Mucosa of descending colon (tissue), 3 donors: ENCODE data around the gene LCN10. TPM values are rescaled to one million over a fixed set of nuclear protein-coding genes. Genes with fewer than 3 reads are reported as not detected.

ENCODE experiments used
- ATAC-seq: fragments of 200-7000 bp; cut with Tn5 transposase; one replicate; pipeline ENCODE4 v1.9.1; 2020; ENCODE audit warnings: mild to moderate bottlenecking, moderate library complexity
- DNase-seq, 3 donors: peaks; one replicate each; pipeline ENCODE4 v3.0.0-alpha.2; 2020
- H3K36me3 ChIP-seq: fragments of 200-600 bp; one replicate; pipeline ENCODE4 v1.8.0; 2021; ENCODE audit warnings: low read depth, mild to moderate bottlenecking
- H3K4me1 ChIP-seq: fragments of 200-600 bp; one replicate; pipeline ENCODE4 v1.8.0; 2021; ENCODE audit warnings: low read depth, mild to moderate bottlenecking
- H3K4me3 ChIP-seq: fragments of 200-600 bp; one replicate; pipeline ENCODE4 v1.8.0; 2021; ENCODE audit warnings: mild to moderate bottlenecking
- H3K9me3 ChIP-seq: fragments of 200-600 bp; one replicate; pipeline ENCODE4 v1.8.0; 2021; ENCODE audit warnings: mild to moderate bottlenecking
- intact Hi-C, 2 donors: fragments of 100-400 bp; cut with DNase I in 1 of 2; cut with micrococcal nuclease in 1 of 2; formaldehyde crosslinking; loops; one replicate each; pipeline versions ENCODE4 v1.11.0 to v1.11.1; 2022; cut with DNase I, micrococcal nuclease
- total RNA-seq, 3 donors: library from RNA; stranded (reverse); fragmentation: NEBNext Ultra II Directional in 2 of 3; extraction: Animal tissue kit (Norgen Biotek cat#: 25700) in 2 of 3; gene quantifications; one replicate each; pipeline versions ENCODE4 v1.2.1 to v1.2.4, GENCODE V29; 2021 to 2023
- TF ChIP-seq, protein P1 (sequence below): fragments of 200-600 bp; IDR thresholded peaks from one replicate; pipeline ENCODE4 v1.8.0; 2022; ENCODE audit warnings: antibody characterized with exemption, mild to moderate bottlenecking
- donor health status: DM: no; HTN: no; CAD: no; lungs with moderate emphysema.
- donor health status: DM: no; HTN: no; CAD: no.
- donor health status: DM: no; HTN: yes; CAD: no.

LCN10 gene
- total RNA-seq, 3 donors from 2014 or later = 0.12 to 5.1 (median 2.7) TPM

DNA sequence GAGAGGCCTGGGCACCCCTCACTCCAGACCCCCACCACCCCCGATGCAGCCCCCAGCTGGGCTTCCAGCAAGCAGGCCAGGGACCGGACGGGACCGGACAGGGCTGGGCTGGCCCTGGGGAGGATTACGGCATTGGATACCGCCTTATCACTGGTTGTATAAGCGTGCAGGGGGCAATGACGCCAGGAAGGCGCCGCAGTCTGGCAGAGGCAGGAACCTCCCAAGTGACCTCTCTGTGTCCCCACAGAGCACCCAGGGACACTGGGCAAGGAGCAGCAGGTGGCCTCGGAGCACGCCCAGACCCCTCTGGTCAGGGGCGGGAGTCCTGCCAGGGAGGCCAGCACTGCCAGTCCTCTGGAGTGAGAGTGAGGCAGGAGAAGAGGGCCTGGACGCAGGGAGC, 22.3 kb upstream of the LCN10 start:
- Histone ChIP-seq H3K4me3 (no peak overlapping the region), H3K4me1 (peaks cover 14% of the 10 kb centered on the region), H3K36me3 (no peaks in the 10 kb centered on the region), H3K9me3 (no peaks in the 10 kb centered on the region)
- TF ChIP-seq, protein P1, sequence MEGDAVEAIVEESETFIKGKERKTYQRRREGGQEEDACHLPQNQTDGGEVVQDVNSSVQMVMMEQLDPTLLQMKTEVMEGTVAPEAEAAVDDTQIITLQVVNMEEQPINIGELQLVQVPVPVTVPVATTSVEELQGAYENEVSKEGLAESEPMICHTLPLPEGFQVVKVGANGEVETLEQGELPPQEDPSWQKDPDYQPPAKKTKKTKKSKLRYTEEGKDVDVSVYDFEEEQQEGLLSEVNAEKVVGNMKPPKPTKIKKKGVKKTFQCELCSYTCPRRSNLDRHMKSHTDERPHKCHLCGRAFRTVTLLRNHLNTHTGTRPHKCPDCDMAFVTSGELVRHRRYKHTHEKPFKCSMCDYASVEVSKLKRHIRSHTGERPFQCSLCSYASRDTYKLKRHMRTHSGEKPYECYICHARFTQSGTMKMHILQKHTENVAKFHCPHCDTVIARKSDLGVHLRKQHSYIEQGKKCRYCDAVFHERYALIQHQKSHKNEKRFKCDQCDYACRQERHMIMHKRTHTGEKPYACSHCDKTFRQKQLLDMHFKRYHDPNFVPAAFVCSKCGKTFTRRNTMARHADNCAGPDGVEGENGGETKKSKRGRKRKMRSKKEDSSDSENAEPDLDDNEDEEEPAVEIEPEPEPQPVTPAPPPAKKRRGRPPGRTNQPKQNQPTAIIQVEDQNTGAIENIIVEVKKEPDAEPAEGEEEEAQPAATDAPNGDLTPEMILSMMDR = no peak
- intact Hi-C loops = no loop called here
- DNase-seq (peak in 2 of 3 donors; percentile 56 to 61), ATAC-seq (peak; percentile 38)

DNA sequence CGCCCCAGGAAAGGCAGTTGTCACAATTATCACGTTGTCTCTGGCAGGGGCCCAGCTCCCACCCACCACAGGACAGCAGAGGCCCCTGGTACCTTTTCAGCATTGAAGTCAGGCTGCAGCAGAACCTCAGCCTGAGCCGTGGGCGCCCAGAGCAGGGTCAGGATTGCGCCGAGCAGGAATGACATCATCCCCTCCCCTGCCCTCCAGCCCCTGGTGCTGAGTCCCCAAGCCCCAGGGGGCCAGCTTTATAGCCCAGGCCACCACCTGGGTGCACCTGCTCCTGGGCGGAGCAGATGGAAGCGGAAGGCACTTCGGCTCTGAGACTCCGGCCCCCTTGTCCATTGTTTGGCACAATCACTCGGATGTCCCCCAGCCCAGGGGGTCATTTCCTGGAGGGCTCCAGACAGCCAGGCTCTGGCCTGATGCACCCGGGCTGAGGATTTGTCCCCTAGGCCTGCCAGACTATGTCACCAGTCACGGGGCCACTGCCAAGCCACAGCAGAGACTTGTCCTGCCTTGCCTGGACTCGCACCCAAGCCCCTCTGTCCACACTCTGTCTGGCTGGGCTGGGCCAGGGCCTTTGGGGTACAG, 21.7 kb upstream of the LCN10 start, which contains the start of gene LCN15:
LCN15 (minus strand) TSS at position 218 of the 591 bp plus-strand sequence; CDS start at position 188, 30 bp downstream.
- intact Hi-C loops = no loop called here
- no peak for ATAC-seq
- no peak within 1 kb of the TSS for H3K4me3 ChIP-seq
- TF ChIP-seq, protein P1 = no peak
- H3K36me3 ChIP-seq = no peaks in the 10 kb centered on the region
- H3K9me3 ChIP-seq = no peaks in the 10 kb centered on the region
- DNase-seq = peak in 1 of 3 donors; percentile 37
- H3K4me1 ChIP-seq = peaks cover 14% of the 10 kb centered on the region

DNA sequence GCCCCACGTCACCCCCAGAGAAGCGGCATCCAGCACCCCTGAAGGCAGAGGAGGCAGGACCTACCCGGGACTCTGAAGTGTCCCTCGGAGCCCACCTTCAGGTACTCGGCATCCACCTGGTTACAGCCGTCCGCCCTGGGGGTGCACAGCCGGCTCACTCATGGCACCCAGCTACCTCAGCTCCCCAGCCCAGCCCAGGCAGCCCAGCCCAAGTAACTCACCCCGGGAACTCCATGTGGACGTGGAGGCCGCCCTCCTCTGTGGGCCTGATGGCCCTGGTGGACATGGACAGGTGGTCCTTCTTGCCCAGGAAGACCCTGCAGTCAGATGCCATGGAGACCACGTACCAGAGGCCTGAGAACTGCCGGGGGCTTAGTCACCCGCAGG, 20.9 kb upstream of the LCN10 start:
- no peaks in the 10 kb centered on the region for H3K36me3 ChIP-seq
- TF ChIP-seq, protein P1 = no peak
- ATAC-seq = no peak

DNA sequence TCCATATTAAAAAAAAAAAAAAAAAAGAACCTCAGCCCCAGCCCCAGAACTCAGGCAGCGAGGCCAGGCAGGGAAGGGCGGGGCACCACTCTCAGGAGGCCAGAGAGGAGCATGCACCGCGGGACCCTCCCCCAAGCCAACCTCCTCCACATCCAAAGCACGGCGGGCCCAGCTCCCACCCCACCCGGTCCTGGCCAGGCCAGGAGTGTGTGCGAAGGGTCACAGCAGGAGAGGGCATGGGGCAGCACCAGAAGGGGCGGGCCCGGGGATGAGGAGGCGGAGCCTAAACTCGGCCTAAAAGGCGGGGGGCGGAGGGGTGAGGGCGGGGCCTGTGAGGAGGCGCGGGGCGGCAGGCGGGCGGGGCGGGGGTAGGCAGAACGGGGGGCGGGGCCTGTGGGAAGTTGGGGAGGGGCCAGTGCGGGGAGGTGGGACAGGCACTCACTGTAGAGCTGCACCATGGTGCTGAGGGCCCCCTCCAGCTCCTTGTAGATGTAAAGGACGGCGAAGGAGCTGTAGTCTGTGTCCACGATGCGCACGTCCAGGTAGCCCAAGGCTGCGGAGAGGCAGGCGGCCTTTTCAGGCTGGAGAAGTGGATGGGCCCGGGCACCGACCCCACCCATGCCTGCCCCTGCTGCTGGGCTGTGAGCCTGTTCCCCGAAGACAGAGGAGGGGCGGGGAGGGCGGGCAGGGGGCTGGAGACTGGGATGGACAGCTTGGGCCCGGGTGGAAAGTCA, 20.3 kb upstream of the LCN10 start:
- H3K9me3 ChIP-seq = no peaks in the 10 kb centered on the region
- TF ChIP-seq, protein P1 = no peak
- no peaks in the 10 kb centered on the region for H3K36me3 ChIP-seq
- intact Hi-C loops = no loop called here
- ATAC-seq (peak; percentile 26), DNase-seq (peak; percentile 53 to 78 (median 67))
- H3K4me1 ChIP-seq = peaks cover 14% of the 10 kb centered on the region
- H3K4me3 ChIP-seq = no peak overlapping the region

More for the DNA sequence above, 20.9 kb upstream of the LCN10 start:
- Histone ChIP-seq H3K4me1 (peaks cover 14% of the 10 kb centered on the region), H3K9me3 (no peaks in the 10 kb centered on the region), H3K4me3 (no peak overlapping the region)
- peak in 2 of 3 donors; percentile 34 to 55 for DNase-seq
- intact Hi-C loops = no loop called here

- H3K4me3 ChIP-seq = no peak overlapping the region
- intact Hi-C loops = no loop called here
- DNase-seq (peak in 2 of 3 donors; percentile 20 to 36), ATAC-seq (no peak)
- TF ChIP-seq, protein P1 = no peak
- H3K9me3 ChIP-seq = no peaks in the 10 kb centered on the region
- peaks cover 14% of the 10 kb centered on the region for H3K4me1 ChIP-seq
- H3K36me3 ChIP-seq = no peaks in the 10 kb centered on the region
Measured at GRCh38 chr9:136762221-136762691, 19.5 kb upstream of the LCN10 start.
